PC-3 (cell line): ENCODE data around the gene ZNF789.

Source experiments
- EZH2phosphoT487 ChIP-seq: fragments of 300-600 bp; sonication (generic); IDR thresholded peaks from 2 replicates; pipeline ENCODE4 v1.6.1; 2018; ENCODE audit warnings: mild to moderate bottlenecking, antibody characterized with exemption, low read length, borderline replicate concordance
- TF ChIP-seq, protein P1 (sequence below): fragments of 300-600 bp; sonication (generic); conservative IDR thresholded peaks from 2 replicates; pipeline ENCODE4 v1.5.1; 2017; ENCODE audit warnings: antibody characterized with exemption, low read depth, mild to moderate bottlenecking, low read length

DNA sequence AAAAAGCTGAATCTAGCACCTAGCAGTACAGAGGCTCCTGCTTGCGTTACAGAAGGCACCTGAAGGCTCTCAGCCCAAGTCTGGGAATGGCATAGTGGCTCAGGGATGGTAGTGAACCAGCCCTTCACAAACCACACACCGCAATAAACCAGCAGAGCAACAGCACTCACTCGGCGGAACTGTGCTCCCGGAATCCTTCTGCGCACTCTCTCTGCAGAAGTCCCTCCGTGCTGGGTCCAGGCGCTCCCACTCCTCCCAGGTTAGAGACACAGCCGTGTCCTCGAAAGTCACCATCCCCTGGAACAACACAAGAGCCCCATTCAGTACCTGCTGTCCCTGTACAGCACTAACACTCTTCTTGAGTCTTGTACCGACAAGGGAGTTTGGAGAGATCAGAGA is 25.9 kb downstream of the ZNF789 start:
- TF ChIP-seq, protein P1, sequence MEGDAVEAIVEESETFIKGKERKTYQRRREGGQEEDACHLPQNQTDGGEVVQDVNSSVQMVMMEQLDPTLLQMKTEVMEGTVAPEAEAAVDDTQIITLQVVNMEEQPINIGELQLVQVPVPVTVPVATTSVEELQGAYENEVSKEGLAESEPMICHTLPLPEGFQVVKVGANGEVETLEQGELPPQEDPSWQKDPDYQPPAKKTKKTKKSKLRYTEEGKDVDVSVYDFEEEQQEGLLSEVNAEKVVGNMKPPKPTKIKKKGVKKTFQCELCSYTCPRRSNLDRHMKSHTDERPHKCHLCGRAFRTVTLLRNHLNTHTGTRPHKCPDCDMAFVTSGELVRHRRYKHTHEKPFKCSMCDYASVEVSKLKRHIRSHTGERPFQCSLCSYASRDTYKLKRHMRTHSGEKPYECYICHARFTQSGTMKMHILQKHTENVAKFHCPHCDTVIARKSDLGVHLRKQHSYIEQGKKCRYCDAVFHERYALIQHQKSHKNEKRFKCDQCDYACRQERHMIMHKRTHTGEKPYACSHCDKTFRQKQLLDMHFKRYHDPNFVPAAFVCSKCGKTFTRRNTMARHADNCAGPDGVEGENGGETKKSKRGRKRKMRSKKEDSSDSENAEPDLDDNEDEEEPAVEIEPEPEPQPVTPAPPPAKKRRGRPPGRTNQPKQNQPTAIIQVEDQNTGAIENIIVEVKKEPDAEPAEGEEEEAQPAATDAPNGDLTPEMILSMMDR: no peak
- TF ChIP-seq EZH2phosphoT487: no peak
